Measurements from ENCODE around the gene CLEC6A. TPM values are rescaled to one million over a fixed set of nuclear protein-coding genes. Genes with fewer than 3 reads are reported as not detected.

Gene CLEC6A
- total and polyA plus RNA-seq, 2 of the 8 experiments (the other 6 are each of a cell fraction or from before 2014, with no cell fraction given), result not detected

GRCh38 chr12:8446642-8447547, 8.9 kb upstream of the CLEC6A start:
- Histone ChIP-seq H3K4me3 (ENCODE audit: extremely low read depth in 1 of 4, insufficient read depth in 2 of 4, low read depth in 3 of 4, low read length in 4 of 4) (no peak overlapping the region), H4K91ac (replicated peaks; ENCODE audit: insufficient read length, low read length) (no peak overlapping the region), H2BK5ac (ENCODE audit: low read depth, low read length) (no peak overlapping the region), H3K14ac (ENCODE audit: insufficient read length) (no peak overlapping the region), H3K9me3 (ENCODE audit: insufficient read depth in 2 of 2, low read depth in 1 of 2, low read length in 1 of 2) (no peaks in the 10 kb centered on the region), H3K56ac (replicated peaks; ENCODE audit: insufficient read length, low read depth, low read length) (no peak overlapping the region), H4K20me1 (replicated peaks in 1 of 2; ENCODE audit: control insufficient read depth in 1 of 2, insufficient read depth in 2 of 2, low read length in 2 of 2) (no peaks in the 10 kb centered on the region), H3K79me1 (ENCODE audit: low read depth, low read length) (no peaks in the 10 kb centered on the region), H3K23me2 (ENCODE audit: low read depth, low read length) (no peaks in the 10 kb centered on the region), H3K4me2 (ENCODE audit: insufficient read depth in 1 of 2, low read depth in 2 of 2, low read length in 2 of 2) (no peak overlapping the region), H2BK20ac (ENCODE audit: low read length) (no peak overlapping the region), H3K9ac (replicated peaks in 1 of 4; ENCODE audit: extremely low read depth in 1 of 4, low read depth in 3 of 4, low read length in 3 of 4) (no peak overlapping the region), H2BK12ac (ENCODE audit: low read depth, low read length) (0 out of 2 replicates have a peak overlapping the region, but pooled peaks have one; percentile 30), H2AFZ (ENCODE audit: low read length) (no peak overlapping the region), H2AK5ac (ENCODE audit: low read depth, low read length) (no peak overlapping the region), H2BK120ac (replicated peaks; ENCODE audit: low read depth, low read length) (no peak overlapping the region), H3K4ac (replicated peaks; ENCODE audit: insufficient read length, low read depth, low read length) (no peak overlapping the region), H4K5ac (ENCODE audit: insufficient read length, low read depth, low read length) (no peak overlapping the region), H2BK15ac (ENCODE audit: low read length) (no peak overlapping the region), H3K27ac (ENCODE audit: low read depth, low read length) (no peak overlapping the region), H3K23ac (ENCODE audit: insufficient read length) (no peak overlapping the region), H4K8ac (ENCODE audit: extremely low read depth, insufficient read depth, low read length) (no peak overlapping the region), H3K18ac (ENCODE audit: extremely low read depth, low read length) (no peak overlapping the region), H3K4me1 (replicated peaks in 1 of 4; ENCODE audit: control insufficient read depth in 3 of 4, insufficient read depth in 4 of 4, low read length in 3 of 4) (no peaks in the 10 kb centered on the region), H3K79me2 (ENCODE audit: control insufficient read depth in 1 of 2, insufficient read depth in 2 of 2, low read length in 2 of 2) (no peaks in the 10 kb centered on the region), H3K27me3 (replicated peaks in 1 of 4; ENCODE audit: control insufficient read depth in 3 of 4, extremely low read depth in 1 of 4, insufficient read depth in 3 of 4, low read length in 3 of 4) (no peaks in the 10 kb centered on the region), H3K36me3 (ENCODE audit: control insufficient read depth in 2 of 4, insufficient read depth in 4 of 4, low read length in 3 of 4) (no peaks in the 10 kb centered on the region)
- no peak for FAIRE-seq
- TF ChIP-seq, protein P1, sequence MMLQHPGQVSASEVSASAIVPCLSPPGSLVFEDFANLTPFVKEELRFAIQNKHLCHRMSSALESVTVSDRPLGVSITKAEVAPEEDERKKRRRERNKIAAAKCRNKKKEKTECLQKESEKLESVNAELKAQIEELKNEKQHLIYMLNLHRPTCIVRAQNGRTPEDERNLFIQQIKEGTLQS (IDR thresholded peaks at IDR 0.05; ENCODE audit: insufficient read depth, low read depth, low read length), result no peak
- no peak for TF ChIP-seq SRF (IDR thresholded peaks at IDR 0.05; ENCODE audit: low read depth, low read length)
- no peak for TF ChIP-seq RXRA (IDR thresholded peaks at IDR 0.05; ENCODE audit: insufficient read depth, low read depth, low read length)
- TF ChIP-seq SAP30 (IDR thresholded peaks at IDR 0.05; ENCODE audit: insufficient read depth, insufficient replicate concordance, low read length), result no peak
- no peak for TF ChIP-seq JUND (IDR thresholded peaks at IDR 0.05; ENCODE audit: low read length)
- TF ChIP-seq YY1 (IDR thresholded peaks at IDR 0.05; ENCODE audit: low read depth, low read length), result no peak
- no peak for TF ChIP-seq SP1 (IDR thresholded peaks at IDR 0.05; ENCODE audit: low read depth, low read length)
- no peak for TF ChIP-seq CHD1 (IDR thresholded peaks at IDR 0.05; ENCODE audit: low read depth, low read length)
- TF ChIP-seq KDM1A (IDR thresholded peaks at IDR 0.05; ENCODE audit: borderline replicate concordance, low read length), result no peak
- TF ChIP-seq CHD2 (IDR thresholded peaks at IDR 0.05; ENCODE audit: low read length), result no peak
- no peak for TF ChIP-seq NANOG (IDR thresholded peaks at IDR 0.05; ENCODE audit: insufficient read depth, low read depth, low read length, poor library complexity, severe bottlenecking)
- no peak for TF ChIP-seq CBX8 (IDR thresholded peaks at IDR 0.05; ENCODE audit: borderline replicate concordance, low read depth, low read length)
- no peak for DNase-seq (ENCODE audit: low read depth in 1 of 2, low spot score in 2 of 2)
- CTCF ChIA-PET (ENCODE audit: partially characterized antibody), result no interaction called here
- POLR2A ChIA-PET (ENCODE audit: partially characterized antibody), result no interaction called here
- 88% methylated on average over 23 of the region's 35 CpGs; no CpG with 5 or more reads in 1 of the 2 experiments for WGBS, 2 experiments (ENCODE audit: extremely low coverage in 1 of 2, insufficient coverage in 1 of 2, insufficient read length in 1 of 2, insufficient replicate concordance in 2 of 2, low coverage in 1 of 2, low lambda C conversion rate in 2 of 2, missing lambda C conversion rate in 1 of 2)

Measured in H1 (cell line).